Endodermal cell (in vitro differentiated cells): ENCODE results near the gene PTPRN2. TPM values are rescaled to one million over a fixed set of nuclear protein-coding genes. Genes with fewer than 3 reads are reported as not detected.

Experiments
- DNase-seq: peaks from one replicate; pipeline ENCODE4 v3.0.0-alpha.2; 2017
- H3K27ac ChIP-seq: 2 replicates; pipeline ENCODE4 v1.5.1; 2013; ENCODE audit warnings: mild to moderate bottlenecking, low read depth, low read length, moderate library complexity
- H3K27me3 ChIP-seq: 2 replicates; pipeline ENCODE4 v1.6.1; 2013; ENCODE audit warnings: mild to moderate bottlenecking, low read length, moderate library complexity; ENCODE audit not compliant: insufficient read depth, control insufficient read depth, poor library complexity, severe bottlenecking
- H3K36me3 ChIP-seq: 2 replicates; pipeline ENCODE4 v1.7.0; 2013; ENCODE audit warnings: mild to moderate bottlenecking, low read length, moderate library complexity; ENCODE audit not compliant: control insufficient read depth, insufficient read depth
- H3K4me1 ChIP-seq: one replicate; pipeline ENCODE4 v1.7.0; 2013; ENCODE audit warnings: low read length; ENCODE audit not compliant: control insufficient read depth, insufficient read depth
- H3K4me3 ChIP-seq: 2 replicates; pipeline ENCODE4 v1.5.1; 2013; ENCODE audit warnings: mild to moderate bottlenecking, low read length, moderate library complexity
- H3K9ac ChIP-seq: 2 replicates; pipeline ENCODE4 v1.6.1; 2013; ENCODE audit warnings: mild to moderate bottlenecking, low read length, moderate library complexity; ENCODE audit not compliant: poor library complexity, severe bottlenecking; ENCODE audit errors: extremely low read depth
- H3K9me3 ChIP-seq: 2 replicates; pipeline ENCODE4 v1.6.1; 2013; ENCODE audit warnings: mild to moderate bottlenecking, low read length, moderate library complexity; ENCODE audit not compliant: control insufficient read depth
- H3K27ac Mint-ChIP-seq: 2 replicates; pipeline ENCODE4 v1.8.0; 2020; ENCODE audit warnings: mixed read lengths
- H3K27me3 Mint-ChIP-seq: 2 replicates; pipeline ENCODE4 v1.8.0; 2021; ENCODE audit warnings: mild to moderate bottlenecking, mixed read lengths; ENCODE audit not compliant: insufficient read depth
- H3K36me3 Mint-ChIP-seq: 2 replicates; pipeline ENCODE4 v1.8.0; 2020; ENCODE audit warnings: low read depth, mixed read lengths
- H3K4me1 Mint-ChIP-seq: 2 replicates; pipeline ENCODE4 v1.8.0; 2020; ENCODE audit warnings: mixed read lengths
- H3K4me3 Mint-ChIP-seq: 2 replicates; pipeline ENCODE4 v1.8.0; 2020; ENCODE audit warnings: mild to moderate bottlenecking, moderate library complexity, mixed read lengths
- H3K9me3 Mint-ChIP-seq: 2 replicates; pipeline ENCODE4 v1.8.0; 2020; ENCODE audit warnings: mild to moderate bottlenecking, mixed read lengths
- CTCF ChIP-seq: fragments of 200-600 bp; sonication (generic); conservative IDR thresholded peaks from 2 replicates; pipeline ENCODE4 v1.5.0; 2021; ENCODE audit warnings: antibody characterized with exemption, mild to moderate bottlenecking
- WGBS, 2 experiments: methylation state at CpG; one replicate each; pipeline versions ENCODE4 v1.1.5 to v1.1.7; 2013; ENCODE audit warnings: missing lambda C conversion rate in 2 of 2, mixed read lengths in 1 of 2; ENCODE audit not compliant: insufficient coverage in 1 of 2, insufficient read length in 1 of 2; 5-methylcytosine and 5-hydroxymethylcytosine counted together
- total RNA-seq, 2 donors: library from RNA; stranded (reverse); fragmentation: NEBNext Ultra II Directional in 1 of 2; extraction: Animal tissue kit (Norgen Biotek cat#: 25700) in 1 of 2; gene quantifications; 2 replicates in 1 of 2; 3 replicates in 1 of 2; pipeline ENCODE4 v1.2.1, GENCODE V29; 2021

Gene PTPRN2
- total RNA-seq, 2 donors from 2014 or later = 0.69 to 1.2 TPM

- Histone ChIP-seq H3K27ac (no peak overlapping the region), H3K4me3 (no peak overlapping the region), H3K9me3 (peaks cover 22% of the 10 kb centered on the region), H3K27me3 (no peaks in the 10 kb centered on the region), H3K9ac (no peak overlapping the region), H3K4me1 (no peaks in the 10 kb centered on the region), H3K36me3 (no peaks in the 10 kb centered on the region)
- Mint-ChIP-seq H3K27ac (no peak overlapping the region), H3K36me3 (no peaks in the 10 kb centered on the region), H3K4me3 (no peak overlapping the region), H3K9me3 (peaks cover 2% of the 10 kb centered on the region), H3K27me3 (peaks cover 2% of the 10 kb centered on the region), H3K4me1 (peaks cover 4% of the 10 kb centered on the region)
- no peak for DNase-seq
- TF ChIP-seq CTCF = no peak
- WGBS, 2 experiments = 83 to 97% methylated on average over 10 to 12 of the region's 12 CpGs
Measured at GRCh38 chr7:157789094-157789493, 798.5 kb downstream of the PTPRN2 start.

GRCh38 chr7:157788573-157788972, 799.0 kb downstream of the PTPRN2 start:
- no peaks in the 10 kb centered on the region for H3K27me3 ChIP-seq
- H3K36me3 ChIP-seq = no peaks in the 10 kb centered on the region
- no peak for TF ChIP-seq CTCF
- H3K9me3 ChIP-seq = peaks cover 27% of the 10 kb centered on the region
- no peaks in the 10 kb centered on the region for H3K36me3 Mint-ChIP-seq
- no peak for DNase-seq
- H3K4me3 Mint-ChIP-seq = no peak overlapping the region
- peaks cover 4% of the 10 kb centered on the region for H3K4me1 Mint-ChIP-seq
- peaks cover 2% of the 10 kb centered on the region for H3K27me3 Mint-ChIP-seq
- WGBS, 2 experiments = 78 to 82% methylated on average over 8 to 12 of the region's 12 CpGs
- no peak overlapping the region for H3K4me3 ChIP-seq
- no peak overlapping the region for H3K27ac ChIP-seq
- peaks cover 2% of the 10 kb centered on the region for H3K9me3 Mint-ChIP-seq
- H3K4me1 ChIP-seq = no peaks in the 10 kb centered on the region
- H3K9ac ChIP-seq = no peak overlapping the region
- H3K27ac Mint-ChIP-seq = no peak overlapping the region

GRCh38 chr7:157787275-157787701, 800.3 kb downstream of the PTPRN2 start:
- WGBS, 2 experiments = 77% methylated on average over 13 of the region's 13 CpGs; no CpG with 5 or more reads in 1 of the 2 experiments
- DNase-seq = no peak
- Mint-ChIP-seq H3K27me3 (no peaks in the 10 kb centered on the region), H3K4me1 (no peaks in the 10 kb centered on the region), H3K36me3 (no peaks in the 10 kb centered on the region), H3K27ac (no peak overlapping the region), H3K4me3 (no peak overlapping the region), H3K9me3 (no peaks in the 10 kb centered on the region)
- Histone ChIP-seq H3K9me3 (peaks cover 39% of the 10 kb centered on the region), H3K9ac (no peak overlapping the region), H3K36me3 (no peaks in the 10 kb centered on the region), H3K27me3 (no peaks in the 10 kb centered on the region), H3K4me3 (no peak overlapping the region), H3K27ac (no peak overlapping the region), H3K4me1 (no peaks in the 10 kb centered on the region)
- no peak for TF ChIP-seq CTCF
